Activated CD4-positive, alpha-beta T cell treated with anti-CD3 and anti-CD28 coated beads, Interleukin-2, Interleukin-6, amounts not matched to agents 100 ng/mL and 50 ng/mL, durations not matched to agents 16 hours and 8 hours (primary cell): ENCODE data around the gene ZNF43.
"Not testable (repeated sequence)": the region's sequence is repeated elsewhere in the genome, so short reads cannot be mapped to it uniquely, and the experiment has no call there.

Experiments
- DNase-seq: peaks from one replicate; pipeline ENCODE4 v3.0.0-alpha.2; 2020

ZNF43 gene

DNA sequence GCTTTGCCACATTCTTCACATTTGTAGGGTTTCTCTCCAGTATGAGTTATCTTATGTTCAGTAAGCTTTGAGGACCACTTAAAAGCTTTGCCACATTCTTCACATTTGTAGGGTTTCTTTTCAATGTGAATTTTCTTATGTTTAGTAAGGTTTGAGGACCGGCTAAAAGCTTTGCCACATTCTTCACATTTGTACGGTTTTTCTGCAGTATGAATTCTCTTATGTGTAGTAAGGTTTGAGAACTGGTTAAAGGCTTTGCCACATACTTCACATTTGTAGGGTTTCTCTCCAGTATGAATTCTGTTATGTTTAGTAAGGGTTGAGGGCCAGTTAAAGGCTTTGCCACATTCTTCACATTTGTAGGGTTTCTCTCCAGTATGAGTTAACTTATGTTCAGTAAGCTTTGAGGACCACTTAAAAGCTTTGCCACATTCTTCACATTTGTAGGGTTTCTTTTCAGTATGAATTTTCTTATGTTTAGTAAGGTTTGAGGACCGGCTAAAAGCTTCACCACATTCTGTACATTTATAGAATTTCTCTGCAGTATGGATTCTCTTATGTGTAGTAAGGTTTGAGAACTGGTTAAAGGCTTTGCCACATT is 27.5 kb downstream of the ZNF43 start:
- not testable (repeated sequence) for DNase-seq

DNA sequence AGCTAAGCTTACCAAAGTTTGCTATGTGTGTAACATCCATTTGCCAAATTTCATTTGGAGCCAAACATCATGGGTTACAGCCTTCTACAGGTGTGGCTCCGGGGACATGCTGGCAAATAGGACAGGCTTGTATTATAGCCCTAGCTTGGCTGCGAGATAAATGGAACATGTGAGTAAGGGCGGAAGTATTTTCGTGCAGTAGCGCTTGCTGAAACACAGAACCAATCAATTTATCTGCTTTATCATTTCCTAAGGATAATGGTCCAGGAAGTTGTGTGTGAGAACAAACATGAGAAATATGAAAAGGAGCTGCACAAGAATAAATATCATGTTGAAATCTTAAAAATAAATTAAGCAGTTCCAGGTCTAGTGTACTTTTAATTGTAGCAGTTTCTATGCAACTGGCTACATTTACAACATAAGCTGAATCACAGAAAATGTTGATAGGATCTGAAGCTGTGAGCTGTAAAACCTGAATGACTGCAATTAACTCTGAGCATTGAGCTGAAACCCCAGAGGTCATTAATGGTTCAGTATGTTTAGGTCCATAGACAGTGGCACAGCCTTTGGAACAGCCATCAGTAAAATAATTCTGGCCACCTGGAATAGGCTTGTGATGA is 46.4 kb downstream of the ZNF43 start:
- DNase-seq = no peak

DNA sequence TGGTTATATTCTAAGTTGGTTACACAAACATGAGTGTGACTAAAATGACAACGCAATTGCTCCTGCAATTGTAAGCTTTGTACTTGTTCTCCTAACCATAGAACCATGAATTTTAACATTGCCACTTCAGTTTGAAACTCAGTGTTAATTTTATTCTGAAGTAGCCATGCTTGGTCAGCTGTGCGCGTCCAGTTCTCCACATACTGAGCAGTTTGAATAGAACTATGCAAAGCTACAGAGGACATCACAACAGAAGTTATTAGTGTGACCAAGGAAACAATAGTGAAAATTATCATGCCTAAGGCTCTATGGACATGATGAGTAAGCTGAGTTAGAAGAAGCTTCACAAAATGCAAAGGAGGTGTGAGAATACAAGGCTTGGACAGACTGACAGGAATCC is 49.0 kb downstream of the ZNF43 start:
- no peak for DNase-seq

DNA sequence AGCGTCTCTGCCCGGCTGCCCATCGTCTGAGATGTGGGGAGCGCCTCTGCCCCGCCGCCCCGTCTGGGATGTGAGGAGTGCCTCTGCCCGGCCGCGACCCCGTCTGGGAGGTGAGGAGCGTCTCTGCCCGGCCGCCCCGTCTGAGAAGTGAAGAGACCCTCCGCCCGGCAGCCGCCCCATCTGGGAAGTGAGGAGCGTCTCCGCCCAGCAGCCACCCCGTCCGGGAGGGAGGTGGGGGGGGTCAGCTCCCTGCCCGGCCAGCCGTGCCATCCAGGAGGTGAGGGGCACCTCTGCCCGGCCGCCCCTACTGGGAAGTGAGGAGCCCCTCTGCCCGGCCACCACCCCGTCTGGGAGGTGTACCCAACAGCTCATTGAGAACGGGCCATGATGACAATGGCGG is 60.2 kb downstream of the ZNF43 start:
- DNase-seq = not testable (repeated sequence)

DNA sequence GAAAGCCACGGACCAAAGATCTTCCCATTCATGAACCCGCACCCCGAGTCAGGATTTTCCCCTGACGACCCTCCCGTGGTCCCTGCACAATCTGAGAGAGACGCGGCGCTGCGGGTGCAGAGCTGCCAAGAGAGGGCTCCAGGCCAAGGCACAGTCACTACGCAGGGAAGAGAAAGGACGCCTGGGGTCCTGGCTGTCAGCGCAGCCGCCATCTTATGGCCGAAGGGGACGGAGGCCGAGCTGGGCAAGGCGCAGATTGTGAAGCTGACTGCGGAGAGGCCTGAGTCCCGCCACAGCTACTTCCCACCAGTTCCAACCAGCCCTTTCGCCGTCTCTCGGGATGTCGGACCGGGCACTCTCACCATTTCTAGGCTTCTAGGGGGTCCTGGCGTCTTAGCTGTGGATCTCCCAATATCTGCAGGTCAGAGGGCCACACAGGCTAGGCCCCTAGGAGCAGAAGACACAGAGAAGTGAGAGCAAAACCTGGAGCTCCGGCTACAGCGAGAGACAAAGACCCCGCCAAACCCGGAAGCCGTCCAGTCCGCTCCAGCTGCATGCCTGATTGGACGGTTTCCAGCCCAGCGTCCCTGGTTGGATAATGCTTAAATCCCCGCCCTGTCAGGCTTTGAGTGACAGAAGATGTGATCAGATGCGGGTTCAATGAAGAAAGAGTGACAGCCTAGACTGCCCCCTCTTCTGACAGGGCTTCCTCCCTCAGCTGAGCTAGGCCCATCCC is 68.7 kb downstream of the ZNF43 start, which contains the start of gene ZNF100:
ZNF100 (minus strand) TSS at position 515 of the 736 bp plus-strand sequence; CDS start at position 365, 150 bp downstream.
- DNase-seq = peak; percentile 92

DNA sequence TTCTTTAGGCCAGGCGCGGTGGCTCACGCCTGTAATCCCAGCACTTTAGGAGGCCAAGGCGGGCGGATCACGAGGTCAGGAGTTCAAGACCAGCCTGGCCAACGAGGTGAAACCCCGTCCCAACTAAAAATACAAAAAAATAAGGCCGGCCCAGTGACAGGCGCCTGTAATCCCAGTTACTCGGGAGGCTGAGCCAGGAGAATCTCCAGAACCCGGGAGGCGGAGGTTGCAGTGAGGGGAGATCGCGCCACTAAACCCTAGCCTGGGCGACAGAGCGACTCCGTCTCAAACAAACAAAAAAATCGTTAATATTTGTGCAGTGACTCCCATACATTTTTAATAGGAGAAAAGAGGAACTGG is 69.3 kb downstream of the ZNF43 start:
- not testable (repeated sequence) for DNase-seq

DNA sequence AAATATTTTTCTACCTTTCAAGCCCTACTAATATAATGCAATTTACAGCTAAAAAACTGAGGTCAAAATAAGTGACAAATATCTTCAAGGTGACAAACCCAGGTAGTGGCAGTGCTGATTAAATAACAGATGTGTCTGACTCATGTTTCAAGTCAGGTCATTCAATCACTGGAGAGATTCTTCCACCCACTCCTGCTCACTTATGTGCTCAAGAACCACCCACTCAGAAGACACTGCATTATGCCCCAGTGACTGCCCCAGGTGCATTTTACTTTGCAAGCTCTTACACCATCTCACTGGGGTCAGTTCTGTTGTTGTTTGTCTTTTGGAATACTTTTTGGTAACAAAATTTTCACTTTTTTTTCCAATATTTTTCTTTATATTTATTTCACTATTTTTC is 70.8 kb downstream of the ZNF43 start:
- DNase-seq = peak; percentile 7

DNA sequence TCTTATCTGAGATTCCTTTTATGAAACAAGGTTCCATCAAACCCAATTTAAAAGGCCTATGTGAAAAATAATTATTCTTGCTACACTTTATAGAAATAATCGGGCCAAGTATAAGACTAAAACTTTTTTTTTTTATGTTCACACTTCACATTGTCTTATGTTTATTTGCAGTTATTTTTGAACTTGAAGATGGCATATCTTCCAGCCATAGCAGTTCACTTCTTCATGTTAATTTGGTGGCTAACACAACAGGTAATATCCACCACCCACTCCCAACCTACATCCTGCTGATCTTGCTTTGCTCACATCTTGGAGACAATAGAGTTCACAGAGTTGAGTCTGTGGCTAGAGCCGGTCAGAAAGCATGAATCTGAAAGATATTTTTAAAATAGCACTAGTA is 74.4 kb downstream of the ZNF43 start:
- not testable (repeated sequence) for DNase-seq

DNA sequence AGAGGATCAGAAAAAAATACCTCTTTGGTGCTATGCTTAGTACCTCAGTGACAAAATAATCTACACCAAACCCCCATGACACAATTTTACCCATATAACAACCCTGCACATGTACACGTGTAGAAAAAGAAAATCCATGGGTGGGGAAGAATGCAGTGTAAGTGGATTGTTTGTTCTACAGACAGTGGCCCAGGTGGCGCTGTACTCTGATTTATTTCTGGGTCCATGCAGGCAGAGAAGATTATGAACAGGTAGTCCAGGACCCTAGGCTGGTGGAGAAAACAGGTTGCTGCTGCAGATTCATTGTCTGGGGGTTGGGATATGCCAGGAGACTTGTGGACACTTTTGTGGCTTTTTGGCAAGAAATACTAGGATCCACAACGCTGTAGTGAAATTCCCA is 77.7 kb downstream of the ZNF43 start:
- DNase-seq = no peak

DNA sequence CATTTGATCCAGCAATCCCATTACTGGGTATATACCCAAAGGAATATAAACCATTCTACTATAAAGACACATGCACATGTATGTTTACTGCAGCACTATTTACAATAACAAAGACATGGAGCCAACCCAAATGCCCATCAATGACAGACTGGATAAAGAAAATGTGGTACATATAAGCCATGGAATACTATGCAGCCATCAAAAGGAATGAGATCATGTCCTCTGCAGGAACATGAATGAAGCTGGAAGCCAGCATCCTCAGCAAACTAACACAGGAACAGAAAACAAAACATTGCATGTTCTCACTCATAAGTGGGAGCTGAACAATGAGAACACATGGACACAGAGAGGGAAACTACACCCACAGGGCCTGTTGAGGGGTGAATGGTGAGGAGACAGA is 80.4 kb downstream of the ZNF43 start:
- DNase-seq = not testable (repeated sequence)
